Measurements from ENCODE around the gene LMAN2.
"Not testable (repeated sequence)": the region's sequence is repeated elsewhere in the genome, so short reads cannot be mapped to it uniquely, and the experiment has no call there.

The LMAN2 gene

DNA sequence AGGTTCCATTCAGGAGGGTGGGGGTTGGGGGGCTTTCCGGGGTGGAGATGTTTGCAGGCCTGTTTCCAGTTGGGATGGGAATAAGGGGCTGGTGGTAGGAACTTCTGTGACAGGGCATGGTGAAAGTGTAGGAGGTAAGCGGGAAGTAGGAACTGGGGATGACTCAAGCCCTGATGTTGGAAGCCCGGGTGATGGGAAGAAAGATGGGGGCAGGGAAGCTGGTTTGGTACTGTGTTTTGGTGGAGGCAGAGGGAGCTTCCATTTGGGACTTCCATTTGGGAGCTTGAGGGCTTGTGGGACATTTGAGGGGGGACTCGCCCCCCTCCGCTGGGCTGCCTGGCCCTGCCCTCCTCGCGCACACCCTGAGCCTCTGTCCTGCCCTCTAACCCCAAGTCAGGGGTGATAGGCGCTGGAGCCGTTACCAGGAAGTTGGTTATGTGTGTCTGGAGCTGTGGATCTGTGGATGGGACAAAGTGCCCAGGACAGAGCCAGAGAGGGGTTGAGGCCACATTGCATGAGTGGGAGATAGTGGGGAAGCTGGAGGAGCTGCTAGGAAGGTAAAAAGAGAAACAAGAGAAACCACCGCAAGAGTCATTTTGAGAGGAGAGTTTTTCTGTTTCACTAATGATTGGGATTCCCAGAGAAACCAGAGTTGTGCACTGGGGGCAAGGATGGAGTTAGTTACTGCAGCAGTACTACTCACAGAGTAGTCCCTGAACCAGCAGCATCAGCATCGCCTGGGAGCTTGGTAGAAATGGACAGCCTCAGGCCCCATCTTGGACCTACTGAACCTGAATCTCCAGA is 12.9 kb upstream of the LMAN2 start:
- no peak for DNase-seq

GRCh38 chr5:177363565-177363964 is 12.1 kb upstream of the LMAN2 start:
- no peak for DNase-seq

DNA sequence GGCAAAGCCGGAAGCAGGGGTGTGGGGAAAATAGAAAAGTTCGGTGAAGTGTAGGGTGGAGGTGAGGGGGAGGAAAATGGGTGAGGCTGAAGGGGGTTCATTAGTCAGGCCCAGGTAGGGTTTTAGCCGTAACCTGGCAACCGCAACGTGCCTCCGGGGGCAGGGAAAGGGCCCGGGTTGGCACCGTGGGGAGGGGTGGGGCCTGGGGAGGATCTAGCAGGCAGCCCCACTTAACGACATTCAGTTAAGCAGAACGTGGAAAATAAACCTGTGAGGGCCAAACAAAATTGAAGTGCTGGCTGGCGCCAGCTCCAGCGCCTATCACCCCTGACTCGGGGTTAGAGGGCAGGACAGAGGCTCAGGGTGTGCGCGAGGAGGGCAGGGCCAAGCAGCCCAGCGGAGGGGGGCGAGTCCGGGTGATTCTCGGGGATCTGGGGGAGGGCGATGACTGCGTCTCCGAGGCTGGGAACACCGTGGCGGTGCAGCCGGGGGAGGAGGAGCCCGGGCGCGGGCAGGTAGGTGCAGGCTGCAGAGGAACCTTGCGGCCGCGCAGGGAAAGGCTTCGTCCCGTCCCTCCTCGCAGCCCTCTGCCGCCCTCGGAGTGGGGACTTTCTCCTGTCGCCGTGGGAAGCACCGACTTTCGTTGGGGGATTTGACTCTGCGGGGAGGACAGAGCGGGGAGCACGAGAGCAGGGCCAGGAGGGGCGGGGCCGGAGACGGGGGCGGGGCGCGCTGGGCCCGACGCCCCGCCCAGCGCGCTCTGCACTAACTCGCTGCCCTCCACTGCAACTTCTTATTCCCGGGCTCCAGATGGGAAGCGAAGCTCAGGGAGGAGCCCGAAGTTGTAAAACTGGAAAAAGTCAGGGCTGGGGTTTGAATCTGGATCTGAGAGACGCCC is 11.4 kb upstream of the LMAN2 start:
- peak; percentile 83 for DNase-seq

GRCh38 chr5:177362292-177362609 is 10.8 kb upstream of the LMAN2 start:
- no peak for DNase-seq

DNA sequence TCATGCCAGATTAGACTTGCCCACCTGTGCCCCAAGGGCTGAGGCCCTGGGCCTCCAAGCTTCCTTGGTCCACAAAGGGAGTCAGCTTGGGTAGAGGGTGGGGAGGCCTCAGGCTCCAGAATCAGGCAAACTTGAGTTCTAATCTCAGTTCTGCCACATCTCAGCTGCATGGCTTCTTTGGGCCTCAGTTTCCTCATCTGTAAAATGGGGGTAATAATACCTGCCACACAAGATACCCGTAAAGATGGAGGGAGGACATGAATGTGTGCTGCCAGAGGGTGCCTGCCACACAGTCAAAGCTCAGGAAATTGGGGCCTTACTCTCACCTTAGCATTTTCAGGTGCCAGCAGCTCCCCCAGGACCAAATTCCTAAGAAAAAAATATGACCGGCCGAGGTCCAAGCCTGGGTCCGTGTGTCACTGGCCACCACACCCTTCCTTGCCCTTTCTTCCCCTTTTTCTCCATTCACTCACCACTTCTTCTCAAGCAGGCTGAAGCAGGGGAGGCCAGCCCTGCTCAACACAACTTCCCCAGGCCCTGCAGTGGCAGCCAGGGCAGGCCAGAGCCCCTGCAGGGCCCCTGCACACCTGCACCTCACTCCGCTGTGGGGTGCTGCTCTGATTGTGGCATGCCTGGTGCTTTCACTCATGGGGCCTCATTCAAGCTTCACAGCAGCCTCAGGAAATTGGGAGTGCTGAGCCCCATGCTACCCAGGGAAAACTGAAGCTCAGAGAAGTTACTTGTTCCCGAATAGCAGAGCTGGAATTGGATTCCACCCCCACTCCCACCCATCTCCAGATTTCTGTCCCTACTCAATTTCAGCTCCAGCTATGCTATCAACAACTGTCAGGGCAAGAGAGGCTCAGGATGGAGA is 10.2 kb upstream of the LMAN2 start:
- peak; percentile 37 for DNase-seq

DNA sequence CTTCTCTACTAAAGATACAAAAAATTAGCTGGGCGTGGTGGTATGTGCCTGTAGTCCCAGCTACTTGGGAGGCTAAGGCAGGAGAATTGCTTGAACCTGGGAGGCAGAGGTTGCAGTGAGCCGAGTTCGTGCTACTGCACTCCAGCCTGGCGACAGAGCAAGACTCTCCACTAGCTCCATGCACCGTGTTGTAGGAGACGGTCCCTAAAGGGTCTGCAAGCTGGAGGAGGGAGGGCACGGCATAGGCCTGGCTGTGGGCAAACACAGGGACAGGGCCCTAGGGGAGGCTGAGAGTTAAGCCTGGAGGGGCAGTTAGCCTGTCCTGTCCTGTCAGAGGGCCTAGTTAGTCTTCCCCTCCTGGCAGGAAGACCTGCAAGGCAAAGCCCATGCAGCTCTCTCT is 9.3 kb upstream of the LMAN2 start:
- DNase-seq: not testable (repeated sequence)

- DNase-seq: no peak
Observed at GRCh38 chr5:177359860-177360259, 8.4 kb upstream of the LMAN2 start.

DNA sequence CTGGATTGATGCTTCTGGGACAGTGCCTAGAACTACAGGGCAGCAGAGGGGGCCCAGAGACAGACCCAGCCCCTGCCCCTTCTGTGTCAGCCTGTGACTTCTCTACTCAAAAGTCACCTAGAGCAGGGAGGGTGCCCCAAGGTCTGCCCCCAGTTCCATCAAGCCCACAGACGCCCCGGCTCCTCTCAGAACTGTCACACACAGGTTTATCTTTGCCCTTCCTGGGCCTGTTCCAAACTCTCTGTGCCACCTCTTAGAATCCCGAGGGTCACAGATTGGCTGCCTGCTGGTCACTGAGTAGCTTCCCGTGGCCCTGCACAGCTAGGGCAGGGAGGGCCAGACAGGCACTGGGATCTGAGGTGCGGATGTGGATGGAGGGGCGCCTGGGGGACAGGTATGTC is 8.0 kb upstream of the LMAN2 start:
- no peak for DNase-seq

DNA sequence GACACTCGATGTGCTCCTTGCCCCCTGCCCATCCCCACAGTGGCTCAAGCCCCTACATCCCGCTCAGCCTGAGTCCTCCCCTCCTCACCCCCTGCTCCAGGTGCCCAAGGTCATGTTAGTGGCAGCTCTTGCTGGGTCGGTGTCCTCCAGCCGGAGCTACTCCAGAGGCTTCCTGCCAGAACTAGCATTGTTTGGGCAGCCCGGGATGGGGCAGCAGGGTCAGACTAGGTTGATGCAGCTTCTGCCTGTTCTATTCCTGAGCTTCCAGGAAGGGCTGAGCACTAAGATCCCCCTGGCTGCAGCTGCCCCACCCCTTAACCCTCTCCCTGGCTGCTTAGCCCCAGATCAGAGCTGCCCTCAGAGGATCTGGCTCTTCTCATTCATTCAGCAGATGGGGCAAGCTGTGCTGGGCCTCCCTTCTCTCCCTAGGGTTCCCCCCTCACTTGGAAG is 6.9 kb upstream of the LMAN2 start:
- peak; percentile 26 for DNase-seq

DNA sequence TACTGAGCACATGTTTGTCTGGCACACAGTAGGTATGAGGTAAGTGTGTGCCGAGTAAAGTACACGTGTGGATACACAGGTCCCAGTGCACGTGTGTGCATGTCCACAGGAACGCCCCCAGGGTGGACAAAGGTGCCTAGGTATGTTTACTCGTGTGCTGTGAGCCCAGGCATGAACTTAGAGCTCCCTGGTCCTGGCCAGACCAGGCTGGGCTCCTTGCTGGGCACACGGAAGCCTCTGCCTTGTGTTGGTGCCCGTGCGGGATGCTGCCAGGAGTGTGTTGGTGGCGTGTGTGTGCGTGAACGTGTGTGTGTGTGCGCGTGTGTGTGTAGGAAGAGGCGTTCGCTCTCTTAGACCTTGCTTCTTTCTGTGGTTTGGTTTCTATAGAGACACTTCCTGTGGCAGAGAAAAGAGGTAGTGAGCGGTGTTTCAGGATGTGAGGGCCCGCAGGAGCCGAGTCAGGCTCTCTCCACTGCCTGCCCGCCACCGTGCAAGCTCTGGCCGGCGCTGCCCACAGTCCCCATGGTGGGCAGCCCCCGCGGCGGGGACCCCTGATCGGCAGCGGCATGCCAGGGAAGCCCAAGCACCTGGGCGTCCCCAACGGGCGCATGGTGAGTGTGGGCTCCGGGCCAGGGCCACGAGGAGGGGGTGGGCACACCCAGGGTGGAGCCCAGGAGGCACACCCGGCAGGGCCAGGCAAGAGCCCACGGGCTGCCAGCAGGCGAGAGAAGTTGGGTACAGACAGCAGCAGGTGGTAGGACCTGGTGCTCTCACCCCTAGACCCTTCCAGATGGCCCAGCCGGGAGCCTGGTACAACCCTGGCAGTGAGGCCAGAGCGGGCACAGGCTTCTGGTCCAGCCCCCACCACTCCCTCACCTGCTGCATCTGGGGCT is 6.2 kb upstream of the LMAN2 start, which contains the start of gene RGS14:
Gene RGS14 (plus strand): TSS at position 466 of the 893 bp plus-strand sequence. CDS start 101 bp downstream, at position 567.
- peak; percentile 82 for DNase-seq

DNA sequence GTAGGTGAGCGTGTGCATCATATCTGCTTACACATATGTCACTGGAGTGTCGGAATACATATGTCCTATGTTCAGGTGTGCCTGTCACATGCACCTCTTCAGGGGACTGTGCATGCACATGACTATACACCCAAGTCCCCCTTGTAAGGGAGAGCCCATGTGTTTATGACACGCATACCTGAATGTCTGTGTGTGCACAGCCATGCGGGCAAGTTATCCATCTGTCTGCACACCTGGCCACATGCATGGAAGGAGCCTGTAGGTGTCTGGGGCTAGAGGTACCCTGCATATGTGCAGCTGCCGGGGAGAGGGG is 5.6 kb upstream of the LMAN2 start:
- DNase-seq: no peak

GRCh38 chr5:177356746-177357145 is 5.3 kb upstream of the LMAN2 start:
- DNase-seq: no peak

DNA sequence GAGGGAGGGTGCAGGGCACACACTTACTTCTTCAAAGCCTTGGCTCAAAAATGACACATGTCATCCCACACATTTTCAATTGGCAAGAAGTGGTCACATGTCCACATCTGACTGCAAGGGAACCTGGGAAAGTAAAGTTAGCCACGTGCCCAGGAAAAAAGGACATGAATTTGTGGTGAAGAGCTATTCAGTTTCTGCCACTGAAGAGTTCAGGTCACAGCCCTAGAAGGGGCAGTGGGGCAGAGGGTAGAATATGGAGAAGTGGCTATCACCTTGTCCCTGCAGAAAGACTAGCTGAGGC is 4.3 kb upstream of the LMAN2 start:
- no peak for DNase-seq

- no peak for DNase-seq
Observed at GRCh38 chr5:177355162-177355867, 3.8 kb upstream of the LMAN2 start.

DNA sequence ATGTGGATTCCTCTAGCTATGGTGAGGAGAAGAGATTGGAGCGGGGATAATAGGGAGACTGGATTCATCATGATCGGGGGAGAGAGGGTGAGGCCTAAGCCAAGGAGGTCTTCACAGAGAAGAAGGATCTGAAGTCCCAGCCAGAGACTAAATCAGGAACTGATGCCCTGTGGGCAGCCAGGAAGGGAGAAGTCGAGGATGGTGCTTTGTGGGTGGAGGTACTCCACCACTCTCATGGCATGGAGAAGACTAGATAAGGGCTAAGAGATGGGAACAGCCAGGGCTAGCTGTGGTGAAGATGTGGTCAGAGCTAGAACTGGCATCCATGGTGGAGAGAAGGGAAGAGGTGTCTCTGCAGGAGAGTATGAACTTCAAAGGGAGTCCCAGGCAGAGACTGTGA is 3.2 kb upstream of the LMAN2 start:
- no peak for DNase-seq

DNA sequence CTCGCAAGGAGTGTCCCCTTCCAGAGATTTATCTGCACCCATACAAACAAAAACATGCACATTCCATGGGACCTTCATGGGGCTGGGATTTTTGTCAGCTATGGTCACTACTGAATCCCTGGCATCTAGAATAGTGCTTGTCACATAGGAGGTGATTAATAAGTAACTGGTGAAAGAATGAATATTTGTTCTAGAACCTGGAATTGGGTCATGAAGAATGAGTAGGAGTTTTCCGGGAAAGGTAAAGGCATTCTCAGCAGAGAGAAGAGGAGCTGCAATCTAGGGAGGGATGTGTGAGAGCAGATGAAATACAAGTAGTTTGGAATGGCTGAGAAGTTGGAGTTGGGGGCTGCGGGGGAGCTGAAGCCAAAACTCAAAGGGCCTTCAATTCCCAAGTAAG is 2.8 kb upstream of the LMAN2 start:
- no peak for DNase-seq

DNA sequence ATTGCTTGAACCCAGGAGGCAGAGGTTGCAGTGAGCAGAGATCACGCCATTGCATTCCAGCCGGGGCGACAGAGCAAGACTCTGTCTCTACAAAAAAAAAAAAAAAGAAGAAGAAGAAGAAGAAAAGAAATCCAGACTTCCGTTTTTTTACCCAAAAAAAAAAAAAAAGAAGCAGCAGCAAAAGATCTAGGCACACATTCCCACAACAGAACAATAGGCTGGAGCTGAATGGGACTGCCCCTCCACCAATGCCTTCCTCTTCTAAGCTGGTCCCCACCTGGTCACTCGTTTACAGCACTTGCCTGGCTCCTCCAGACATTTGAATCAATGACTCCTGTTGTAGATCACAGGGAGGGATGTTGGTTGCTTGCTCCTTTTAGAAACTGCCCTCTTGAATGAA is 1.6 kb upstream of the LMAN2 start:
- no peak for DNase-seq

GRCh38 chr5:177350776-177351391 is 584 bp downstream of the LMAN2 start:
- no peak for DNase-seq

DNA sequence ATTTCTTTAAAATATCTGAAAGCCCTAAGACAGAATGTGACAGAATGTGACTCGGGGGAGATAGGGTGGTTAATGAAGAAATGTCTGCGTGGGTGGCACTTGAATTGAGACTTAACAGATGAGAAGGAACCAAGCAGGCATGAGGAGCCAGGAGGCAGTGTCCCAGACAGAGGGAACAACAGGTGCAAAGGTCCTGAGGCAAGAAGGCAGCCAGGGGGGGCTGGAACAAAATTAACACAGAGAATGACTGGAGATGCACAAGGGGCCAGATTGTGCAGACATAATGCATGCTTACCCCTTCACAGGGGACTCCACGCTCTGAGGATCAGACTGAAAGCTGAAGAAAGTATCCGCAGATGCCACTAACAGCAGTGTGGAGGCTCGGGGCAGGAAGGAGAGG is 1.7 kb downstream of the LMAN2 start:
- DNase-seq: no peak

GRCh38 chr5:177349362-177349647 is 2.2 kb downstream of the LMAN2 start:
- DNase-seq: no peak

DNA sequence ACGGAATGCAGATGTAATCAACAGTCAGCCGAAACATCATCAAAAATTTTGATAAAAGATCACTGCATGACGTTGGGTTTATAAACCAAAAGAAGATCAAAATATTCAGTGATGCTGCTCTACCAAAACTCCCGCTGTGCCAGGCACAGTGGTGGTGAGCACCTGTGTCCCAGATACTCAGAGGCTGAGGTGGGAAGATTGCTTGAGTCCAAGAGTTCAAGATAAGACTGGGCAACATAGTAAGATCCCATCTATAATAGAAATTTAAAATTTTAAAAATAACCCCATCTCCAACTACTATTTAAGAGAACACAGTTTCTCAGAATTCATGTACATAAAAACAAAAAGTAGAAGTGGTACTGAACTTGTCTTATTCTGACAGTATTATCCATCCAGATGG is 3.8 kb downstream of the LMAN2 start:
- no peak for DNase-seq

DNA sequence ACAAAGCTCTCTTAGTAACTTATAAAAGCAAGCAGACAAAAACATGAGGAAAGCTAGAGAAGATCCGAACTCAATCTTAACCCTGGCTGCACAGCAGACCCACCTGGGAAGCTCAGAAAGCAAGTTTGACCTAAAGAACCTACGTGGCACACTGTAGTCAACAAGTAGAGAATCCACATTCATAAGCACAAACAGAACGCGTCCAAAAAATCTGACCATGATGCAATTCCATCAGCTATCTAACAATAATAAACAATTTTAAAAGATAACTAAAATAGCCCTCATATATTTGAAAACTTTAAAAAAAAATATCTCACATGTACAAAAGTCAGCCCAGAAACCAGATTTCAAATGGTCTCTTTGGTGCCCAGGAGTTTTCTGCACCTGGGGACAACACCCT is 4.6 kb downstream of the LMAN2 start:
- DNase-seq: no peak

Data from CD4-positive, alpha-beta T cell treated with Interleukin-17A for 4 hours (primary cell).